HepG2 (cell line): ENCODE data around the gene DDAH2. TPM values are rescaled to one million over a fixed set of nuclear protein-coding genes. Genes with fewer than 3 reads are reported as not detected.
A peak's percentile ranks its signal among the peaks of the same experiment; 100 is the strongest.

Experiments used
- E2F2 ChIP-seq: sonication (generic); formaldehyde crosslinking; IDR thresholded peaks from 2 replicates; pipeline ENCODE4 v1.4.0; 2020; ENCODE audit warnings: missing genetic modification reagents, borderline replicate concordance
- ETS1 ChIP-seq: sonication (generic); formaldehyde crosslinking; IDR thresholded peaks from 2 replicates; pipeline ENCODE4 v1.4.0; 2020; ENCODE audit warnings: missing genetic modification reagents
- HHEX ChIP-seq: IDR thresholded peaks from 2 replicates; pipeline ENCODE4 v1.6.1; 2016; ENCODE audit warnings: control low read depth
- KMT2A ChIP-seq: sonication (generic); formaldehyde crosslinking; IDR thresholded peaks from 2 replicates; pipeline ENCODE4 v1.4.0; 2020; ENCODE audit warnings: missing genetic modification reagents
- MED1 ChIP-seq: sonication (generic); formaldehyde crosslinking; IDR thresholded peaks from 2 replicates; pipeline ENCODE4 v1.4.0; 2020; ENCODE audit warnings: missing genetic modification reagents
- RARG ChIP-seq: sonication (generic); formaldehyde crosslinking; IDR thresholded peaks from 2 replicates; pipeline ENCODE4 v1.4.0; 2020; ENCODE audit warnings: low read depth, mild to moderate bottlenecking, missing genetic modification reagents
- SRF ChIP-seq: IDR thresholded peaks from 2 replicates; pipeline ENCODE4 v1.6.1; 2011; ENCODE audit warnings: mild to moderate bottlenecking, low read depth, low read length, moderate library complexity
- TEF ChIP-seq: sonication (generic); formaldehyde crosslinking; IDR thresholded peaks from 2 replicates; pipeline ENCODE4 v1.5.0; 2020; ENCODE audit warnings: missing genetic modification reagents
- TFE3 ChIP-seq: IDR thresholded peaks from 2 replicates; pipeline ENCODE4 v1.6.1; 2016
- THYN1 ChIP-seq: sonication (generic); formaldehyde crosslinking; IDR thresholded peaks from 2 replicates; pipeline ENCODE4 v1.8.1; 2023; ENCODE audit warnings: low read depth, mild to moderate bottlenecking, moderate library complexity, missing genetic modification reagents, borderline replicate concordance
- ZBTB26 ChIP-seq: IDR thresholded peaks from 2 replicates; pipeline ENCODE4 v1.6.1; 2016; ENCODE audit warnings: missing compliant biosample characterization, missing genetic modification reagents, borderline replicate concordance
- ZNF20 ChIP-seq: sonication (generic); formaldehyde crosslinking; IDR thresholded peaks from 2 replicates; pipeline ENCODE4 v1.4.0; 2020; ENCODE audit warnings: mild to moderate bottlenecking, moderate library complexity, missing genetic modification reagents
- ZNF274 ChIP-seq: sonication (generic); formaldehyde crosslinking; IDR thresholded peaks from 2 replicates; pipeline ENCODE4 v1.5.1; 2020; ENCODE audit warnings: mild to moderate bottlenecking, missing genetic modification reagents
- ZNF337 ChIP-seq: sonication (generic); formaldehyde crosslinking; IDR thresholded peaks from 2 replicates; pipeline ENCODE4 v1.5.1; 2020; ENCODE audit warnings: missing genetic modification reagents, low read depth, mild to moderate bottlenecking, borderline replicate concordance
- ZNF547 ChIP-seq: sonication (generic); formaldehyde crosslinking; IDR thresholded peaks from 2 replicates; pipeline ENCODE4 v1.5.1; 2020; ENCODE audit warnings: mild to moderate bottlenecking, missing genetic modification reagents
- ZNF564 ChIP-seq: sonication (generic); formaldehyde crosslinking; IDR thresholded peaks from 2 replicates; pipeline ENCODE4 v1.8.1; 2023; ENCODE audit warnings: mild to moderate bottlenecking, missing genetic modification reagents
- ZNF598 ChIP-seq: sonication (generic); formaldehyde crosslinking; IDR thresholded peaks from 2 replicates; pipeline ENCODE4 v1.5.1; 2020; ENCODE audit warnings: mild to moderate bottlenecking, missing genetic modification reagents, borderline replicate concordance
- ZNF703 ChIP-seq: sonication (generic); formaldehyde crosslinking; IDR thresholded peaks from 2 replicates; pipeline ENCODE4 v1.5.1; 2020; ENCODE audit warnings: missing genetic modification reagents, mild to moderate bottlenecking, moderate library complexity, borderline replicate concordance
- polyA plus RNA-seq, 8 experiments: library from polyadenylated mRNA; depleted of rRNA in 3 of 8; stranded (reverse) in 7 of 8; unstranded in 1 of 8; fragments of >200 nt; fragmentation: Illumina TruSeq in 4 of 8; extraction: Trizol in 4 of 8; gene quantifications; 2 replicates each; pipeline versions ENCODE4 v1.2.1 to v1.2.3, GENCODE V29; 2011 to 2016; ENCODE audit warnings: low read depth in 4 of 8, missing spikeins in 1 of 8, mixed read lengths in 1 of 8; ENCODE audit not compliant: insufficient read depth in 1 of 8
- total RNA-seq, 5 experiments: library from RNA; depleted of rRNA; stranded (reverse); fragments of >200 nt; fragmentation: Illumina TruSeq; extraction: Trizol; gene quantifications; 2 replicates each; pipeline ENCODE4 v1.2.3, GENCODE V29; 2016; ENCODE audit warnings: low read depth in 1 of 5
- TF ChIP-seq, protein P1 (sequence below): sonication (generic); formaldehyde crosslinking; IDR thresholded peaks from 2 replicates; pipeline ENCODE4 v1.5.1; 2020; ENCODE audit warnings: missing genetic modification reagents, mild to moderate bottlenecking, borderline replicate concordance
- TF ChIP-seq, protein P2 (sequence below): sonication (generic); formaldehyde crosslinking; IDR thresholded peaks from 2 replicates; pipeline ENCODE4 v1.4.0; 2020; ENCODE audit warnings: missing genetic modification reagents
- TF ChIP-seq, protein P3 (sequence below): IDR thresholded peaks from 2 replicates; pipeline ENCODE4 v1.6.1; 2016; ENCODE audit warnings: low read depth, borderline replicate concordance

Gene DDAH2
- total and polyA plus RNA-seq, 2 of the 13 experiments (the other 11 are each of a cell fraction or from before 2014, with no cell fraction given): 16.4 to 21.1 TPM

DNA sequence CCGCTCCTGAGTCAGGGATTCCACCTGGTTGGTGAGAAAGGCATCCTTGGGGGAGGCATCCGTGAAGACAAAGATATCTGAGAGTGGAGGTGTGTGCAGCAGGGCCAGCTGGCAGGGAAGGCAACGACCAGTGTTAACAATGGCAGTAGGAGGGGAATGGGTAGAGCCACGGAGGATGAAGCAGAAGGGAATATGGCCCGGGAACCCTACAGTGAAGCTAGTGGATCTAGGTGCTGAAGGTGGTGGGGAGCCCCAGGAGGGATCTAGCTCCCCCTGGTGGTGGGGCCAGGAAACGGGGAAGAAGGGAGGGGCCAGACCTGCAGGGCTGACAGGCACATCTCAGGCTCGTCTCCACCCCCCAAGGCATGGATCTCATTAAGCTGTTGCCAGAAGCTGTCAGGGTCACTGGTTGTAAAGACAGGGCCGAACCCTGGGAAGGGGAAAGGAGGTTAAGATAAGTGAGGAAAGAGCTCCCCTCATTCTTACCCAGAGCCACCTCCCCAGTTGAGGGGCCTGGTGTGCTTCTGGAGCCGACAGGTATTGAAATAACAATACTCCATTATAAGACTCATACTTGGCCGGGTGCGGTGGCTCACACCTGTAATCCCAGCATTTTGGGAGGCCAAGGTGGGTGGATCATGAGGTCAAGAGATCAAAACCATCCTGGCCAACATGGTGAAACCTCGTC lies 40.7 kb upstream of the DDAH2 start (continued):
- TF ChIP-seq E2F2: no peak
- no peak for TF ChIP-seq RARG (CRISPR knock-in tag)
- no peak for TF ChIP-seq ZNF703 (CRISPR knock-in tag)
- TF ChIP-seq SRF: 0 out of 2 replicates have a peak, but pooled peaks have one; percentile 7
- peak; percentile 57; the same call in 1 of the 2 replicates for TF ChIP-seq MED1
- TF ChIP-seq ZNF274 (CRISPR knock-in tag): no peak
- no peak for TF ChIP-seq THYN1 (CRISPR knock-in tag)
- no peak for TF ChIP-seq ZNF598 (CRISPR knock-in tag)
- TF ChIP-seq TFE3: no peak
- TF ChIP-seq ZBTB26 (CRISPR knock-in tag): 0 out of 2 replicates have a peak, but pooled peaks have one; percentile 34
- TF ChIP-seq ZNF337 (CRISPR knock-in tag): no peak
- TF ChIP-seq, protein P1, sequence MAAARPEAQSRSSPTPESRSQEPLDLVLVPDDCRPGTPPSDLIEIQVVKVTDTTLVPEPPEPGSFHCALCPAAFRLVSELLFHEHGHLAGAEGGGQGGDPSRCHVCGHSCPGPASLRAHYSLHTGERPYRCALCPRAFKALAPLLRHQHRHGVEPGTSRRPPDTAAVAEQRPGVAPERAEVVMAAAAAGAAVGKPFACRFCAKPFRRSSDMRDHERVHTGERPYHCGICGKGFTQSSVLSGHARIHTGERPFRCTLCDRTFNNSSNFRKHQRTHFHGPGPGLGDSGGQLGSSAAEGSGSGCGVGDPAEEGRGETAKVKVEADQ (CRISPR knock-in tag): no peak; the same call in 1 of the 2 replicates
- TF ChIP-seq, protein P2, sequence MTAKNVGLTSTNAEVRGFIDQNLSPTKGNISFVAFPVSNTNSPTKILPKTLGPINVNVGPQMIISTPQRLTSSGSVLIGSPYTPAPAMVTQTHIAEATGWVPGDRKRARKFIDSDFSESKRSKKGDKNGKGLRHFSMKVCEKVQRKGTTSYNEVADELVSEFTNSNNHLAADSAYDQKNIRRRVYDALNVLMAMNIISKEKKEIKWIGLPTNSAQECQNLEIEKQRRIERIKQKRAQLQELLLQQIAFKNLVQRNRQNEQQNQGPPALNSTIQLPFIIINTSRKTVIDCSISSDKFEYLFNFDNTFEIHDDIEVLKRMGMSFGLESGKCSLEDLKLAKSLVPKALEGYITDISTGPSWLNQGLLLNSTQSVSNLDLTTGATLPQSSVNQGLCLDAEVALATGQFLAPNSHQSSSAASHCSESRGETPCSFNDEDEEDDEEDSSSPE (CRISPR knock-in tag): no peak
- no peak for TF ChIP-seq TEF
- no peak for TF ChIP-seq ZNF564 (CRISPR knock-in tag)
- TF ChIP-seq KMT2A: no peak
- TF ChIP-seq ZNF547 (CRISPR knock-in tag): no peak
- TF ChIP-seq HHEX: no peak
- no peak for TF ChIP-seq ETS1
- TF ChIP-seq ZNF20 (CRISPR knock-in tag): no peak
- TF ChIP-seq, protein P3, sequence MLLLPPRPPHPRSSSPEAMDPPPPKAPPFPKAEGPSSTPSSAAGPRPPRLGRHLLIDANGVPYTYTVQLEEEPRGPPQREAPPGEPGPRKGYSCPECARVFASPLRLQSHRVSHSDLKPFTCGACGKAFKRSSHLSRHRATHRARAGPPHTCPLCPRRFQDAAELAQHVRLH: peak; percentile 66; the same call in 1 of the 2 replicates
